A673 (cell line): ENCODE data around the gene TMC1.

Experiments used
- CTCF ChIP-seq: fragments of 300-800, 200-600 bp; sonication (generic); conservative IDR thresholded peaks from 2 replicates; pipeline ENCODE4 v1.5.1; 2017; ENCODE audit warnings: low read depth, mild to moderate bottlenecking, antibody characterized with exemption, low read length, moderate library complexity, mixed read lengths
- EZH2 ChIP-seq: fragments of 200-600 bp; sonication (generic); IDR thresholded peaks from 2 replicates; pipeline ENCODE4 v1.6.1; 2017; ENCODE audit warnings: borderline replicate concordance, low read depth, mild to moderate bottlenecking, mixed read lengths, antibody characterized with exemption, low read length; ENCODE audit not compliant: poor library complexity, severe bottlenecking

DNA sequence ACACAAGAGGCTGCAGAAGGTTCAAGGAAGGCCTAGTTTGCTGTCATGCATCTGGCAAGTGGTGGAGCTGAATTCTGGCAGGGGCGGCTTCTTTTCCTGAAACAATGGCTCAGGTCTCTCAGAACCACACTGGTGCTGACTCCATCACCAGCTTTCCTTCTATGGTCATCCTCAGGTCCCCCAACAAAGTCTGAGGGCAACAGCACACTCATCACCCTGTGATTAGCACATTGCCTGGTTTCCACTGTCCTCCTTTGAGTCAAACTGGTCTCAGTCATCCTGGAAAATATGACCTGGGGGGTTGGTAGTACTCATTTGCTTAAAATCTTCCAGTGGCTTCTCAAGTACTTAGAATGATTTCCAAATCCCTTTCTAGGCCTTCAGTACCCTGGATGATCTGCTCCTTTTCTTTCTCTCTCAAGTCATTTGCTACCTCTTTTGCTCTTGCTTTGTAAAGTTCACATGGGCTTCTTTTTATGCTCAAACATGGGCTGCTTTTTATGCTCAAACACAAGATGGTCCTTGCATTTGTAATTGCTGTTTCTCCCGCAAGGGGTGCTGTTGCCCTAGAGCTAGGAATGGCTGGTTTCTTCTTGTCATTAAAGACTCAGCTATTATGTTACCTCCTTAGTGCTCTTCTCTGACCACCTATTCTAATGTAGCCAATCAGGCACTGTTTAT lies 286.5 kb downstream of the TMC1 start:
- no peak for TF ChIP-seq EZH2
- peak; percentile 60 for TF ChIP-seq CTCF
